Breast epithelium (tissue), 4 donors: ENCODE data around the gene KLHDC3. TPM values are rescaled to one million over a fixed set of nuclear protein-coding genes. Genes with fewer than 3 reads are reported as not detected.

Experiments used
- DNase-seq, 2 donors: peaks; one replicate each; pipeline ENCODE4 v3.0.0-alpha.2; 2019; ENCODE audit warnings: low spot score in 2 of 2
- H3K27ac ChIP-seq, 2 donors: fragments of 200-600 bp; sonication (generic) in 1 of 2; one replicate each; pipeline ENCODE4 v1.5.1; 2016 to 2019; ENCODE audit warnings: mild to moderate bottlenecking in 1 of 2
- H3K27me3 ChIP-seq, 2 donors: fragments of 200-600 bp; sonication (generic) in 1 of 2; one replicate each; pipeline versions ENCODE4 v1.5.1 to v1.6.0; 2017 to 2019; ENCODE audit warnings: control low read depth in 1 of 2, mild to moderate bottlenecking in 1 of 2
- H3K36me3 ChIP-seq: fragments of 200-600 bp; one replicate; pipeline ENCODE4 v1.5.1; 2019
- H3K4me1 ChIP-seq, 2 donors: fragments of 200-600 bp; sonication (generic); one replicate each; pipeline ENCODE4 v1.5.1; 2016 to 2019; ENCODE audit warnings: control low read depth in 1 of 2
- H3K4me3 ChIP-seq, 3 donors: fragments of 200-600 bp; sonication (generic); 1 replicate in 2 of 3; 2 replicates in 1 of 3; pipeline ENCODE4 v1.5.1; 2016 to 2019; ENCODE audit warnings: mild to moderate bottlenecking in 3 of 3, moderate library complexity in 2 of 3
- H3K9me3 ChIP-seq, 2 donors: fragments of 200-600 bp; sonication (generic) in 1 of 2; one replicate each; pipeline ENCODE4 v1.5.1; 2016 to 2019; ENCODE audit warnings: control low read depth in 1 of 2
- CTCF ChIP-seq, 3 donors: fragments of 450-650 bp; IDR thresholded peaks; one replicate each; pipeline ENCODE4 v1.5.1; 2016 to 2017; ENCODE audit warnings: antibody characterized with exemption in 3 of 3, mild to moderate bottlenecking in 3 of 3, moderate library complexity in 3 of 3
- POLR2A ChIP-seq: fragments of 450-650 bp; IDR thresholded peaks from one replicate; pipeline ENCODE4 v1.6.1; 2016; ENCODE audit warnings: antibody characterized with exemption, mild to moderate bottlenecking, moderate library complexity
- POLR2AphosphoS5 ChIP-seq, 3 donors: sonication (generic); formaldehyde crosslinking; IDR thresholded peaks; one replicate each; pipeline ENCODE4 v1.6.1; 2017; ENCODE audit warnings: antibody characterized with exemption in 3 of 3
- intact Hi-C: fragments of 100-400 bp; cut with DNase I; formaldehyde crosslinking; loops from one replicate; pipeline ENCODE4 v1.15.1; 2023; ENCODE audit warnings: low total_unique reads
- total RNA-seq, 3 donors: library from RNA; depleted of rRNA; stranded (reverse); fragments of >200 nt; gene quantifications; one replicate each; pipeline ENCODE4 v1.1.0, GENCODE V29; 2016

Gene KLHDC3
- total RNA-seq, 3 donors from 2014 or later, result 91.4 to 97.3 (median 92.5) TPM

- Histone ChIP-seq H3K4me1 (no peaks in the 10 kb centered on the region), H3K27ac (no peak overlapping the region), H3K4me3 (no peak overlapping the region), H3K9me3 (no peaks in the 10 kb centered on the region), H3K27me3 (no peaks in the 10 kb centered on the region), H3K36me3 (peaks cover 6% of the 10 kb centered on the region)
- DNase-seq, result no peak
- TF ChIP-seq CTCF (IDR thresholded peaks at IDR 0.05) (no peak), POLR2A (no peak), POLR2AphosphoS5 (IDR thresholded peaks at IDR 0.05) (no peak)
- intact Hi-C loops, result no loop called here
These were observed 15.1 kb downstream of the KLHDC3 start for GRCh38 chr6:43029120-43029519.

- Histone ChIP-seq H3K36me3 (peaks cover 9% of the 10 kb centered on the region), H3K27ac (no peak overlapping the region), H3K9me3 (no peaks in the 10 kb centered on the region), H3K4me1 (no peaks in the 10 kb centered on the region), H3K27me3 (no peaks in the 10 kb centered on the region), H3K4me3 (no peak overlapping the region)
- no peak for DNase-seq
- intact Hi-C loops, result no loop called here
- TF ChIP-seq POLR2A, result no peak
- TF ChIP-seq CTCF (IDR thresholded peaks at IDR 0.05), result no peak
- TF ChIP-seq POLR2AphosphoS5 (IDR thresholded peaks at IDR 0.05), result no peak
These were observed 18.3 kb downstream of the KLHDC3 start for GRCh38 chr6:43032326-43032725.

GRCh38 chr6:43033496-43034189 lies 19.6 kb downstream of the KLHDC3 start:
- Histone ChIP-seq H3K36me3 (peaks cover 11% of the 10 kb centered on the region), H3K4me3 (no peak overlapping the region), H3K27me3 (no peaks in the 10 kb centered on the region), H3K9me3 (no peaks in the 10 kb centered on the region), H3K4me1 (no peaks in the 10 kb centered on the region), H3K27ac (no peak overlapping the region)
- intact Hi-C loops, result no loop called here
- DNase-seq, result no peak
- no peak for TF ChIP-seq CTCF (IDR thresholded peaks at IDR 0.05)
- TF ChIP-seq POLR2A, result no peak
- no peak for TF ChIP-seq POLR2AphosphoS5 (IDR thresholded peaks at IDR 0.05)

- no peak for TF ChIP-seq POLR2A
- TF ChIP-seq CTCF (IDR thresholded peaks at IDR 0.05), result no peak
- TF ChIP-seq POLR2AphosphoS5 (IDR thresholded peaks at IDR 0.05), result no peak
- Histone ChIP-seq H3K4me1 (no peaks in the 10 kb centered on the region), H3K4me3 (no peak overlapping the region), H3K9me3 (no peaks in the 10 kb centered on the region), H3K36me3 (peaks cover 11% of the 10 kb centered on the region), H3K27ac (no peak overlapping the region), H3K27me3 (no peaks in the 10 kb centered on the region)
- no peak for DNase-seq
- intact Hi-C loops, result no loop called here
These were observed 20.1 kb downstream of the KLHDC3 start for GRCh38 chr6:43034190-43034525.

GRCh38 chr6:43035495-43036194 lies 21.6 kb downstream of the KLHDC3 start:
- Histone ChIP-seq H3K27me3 (no peaks in the 10 kb centered on the region), H3K4me3 (no peak overlapping the region), H3K27ac (no peak overlapping the region), H3K36me3 (peaks cover 11% of the 10 kb centered on the region), H3K9me3 (no peaks in the 10 kb centered on the region), H3K4me1 (no peaks in the 10 kb centered on the region)
- intact Hi-C loops, result no loop called here
- TF ChIP-seq POLR2A (no peak), CTCF (IDR thresholded peaks at IDR 0.05) (no peak), POLR2AphosphoS5 (IDR thresholded peaks at IDR 0.05) (no peak)
- no peak for DNase-seq
